ENCODE results near the gene IPCEF1.

- no peak for TF ChIP-seq POLR2A (IDR thresholded peaks at IDR 0.05)
- no peak for TF ChIP-seq CTCF (IDR thresholded peaks at IDR 0.05)
Measured at GRCh38 chr6:154157082-154157481, 199.5 kb downstream of the IPCEF1 start.

All from testis (tissue), 2 donors.